ENCODE results near the gene SHC2.

GRCh38 chr19:497869-498510 lies 37.2 kb upstream of the SHC2 start:
- TF ChIP-seq ARNT (IDR thresholded peaks at IDR 0.05), result no peak
- TF ChIP-seq TARDBP (IDR thresholded peaks at IDR 0.05), result no peak
- TF ChIP-seq ELF4 (IDR thresholded peaks at IDR 0.05), result no peak
- no peak for TF ChIP-seq FOXM1 (IDR thresholded peaks at IDR 0.05; ENCODE audit: borderline replicate concordance)
